VCaP (cell line): ENCODE measurements around the gene EGFR.

ENCODE experiments used
- H3K27ac ChIP-seq: fragments of 450-650 bp; 2 replicates; pipeline ENCODE4 v1.5.1; 2017
- TF ChIP-seq, protein P1 (sequence below): fragments of 450-650 bp; conservative IDR thresholded peaks from 2 replicates; pipeline ENCODE4 v1.5.1; 2017; ENCODE audit warnings: mild to moderate bottlenecking, moderate library complexity

Gene EGFR

GRCh38 chr7:55094092-55094690 lies 75.4 kb downstream of the EGFR start:
- TF ChIP-seq, protein P1, sequence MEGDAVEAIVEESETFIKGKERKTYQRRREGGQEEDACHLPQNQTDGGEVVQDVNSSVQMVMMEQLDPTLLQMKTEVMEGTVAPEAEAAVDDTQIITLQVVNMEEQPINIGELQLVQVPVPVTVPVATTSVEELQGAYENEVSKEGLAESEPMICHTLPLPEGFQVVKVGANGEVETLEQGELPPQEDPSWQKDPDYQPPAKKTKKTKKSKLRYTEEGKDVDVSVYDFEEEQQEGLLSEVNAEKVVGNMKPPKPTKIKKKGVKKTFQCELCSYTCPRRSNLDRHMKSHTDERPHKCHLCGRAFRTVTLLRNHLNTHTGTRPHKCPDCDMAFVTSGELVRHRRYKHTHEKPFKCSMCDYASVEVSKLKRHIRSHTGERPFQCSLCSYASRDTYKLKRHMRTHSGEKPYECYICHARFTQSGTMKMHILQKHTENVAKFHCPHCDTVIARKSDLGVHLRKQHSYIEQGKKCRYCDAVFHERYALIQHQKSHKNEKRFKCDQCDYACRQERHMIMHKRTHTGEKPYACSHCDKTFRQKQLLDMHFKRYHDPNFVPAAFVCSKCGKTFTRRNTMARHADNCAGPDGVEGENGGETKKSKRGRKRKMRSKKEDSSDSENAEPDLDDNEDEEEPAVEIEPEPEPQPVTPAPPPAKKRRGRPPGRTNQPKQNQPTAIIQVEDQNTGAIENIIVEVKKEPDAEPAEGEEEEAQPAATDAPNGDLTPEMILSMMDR, result no peak
- H3K27ac ChIP-seq, result no peak overlapping the region

DNA sequence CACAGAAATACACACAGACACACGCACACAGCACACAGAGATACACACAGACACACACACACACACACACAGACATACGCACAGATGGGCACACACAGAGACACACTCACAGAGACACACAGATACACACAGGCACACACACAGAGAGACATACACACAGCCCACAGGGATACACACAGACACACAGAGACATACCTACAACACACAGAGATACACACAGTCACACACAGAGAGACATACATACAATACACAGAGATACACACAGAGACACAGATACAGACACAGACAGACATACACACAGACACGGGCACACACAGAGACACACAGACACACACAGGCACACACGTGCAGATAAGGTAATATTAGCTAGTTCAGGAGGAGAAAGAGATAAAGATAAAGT lies 76.9 kb downstream of the EGFR start:
- TF ChIP-seq, protein P1, result no peak
- H3K27ac ChIP-seq, result peak overlapping the region; percentile 31

DNA sequence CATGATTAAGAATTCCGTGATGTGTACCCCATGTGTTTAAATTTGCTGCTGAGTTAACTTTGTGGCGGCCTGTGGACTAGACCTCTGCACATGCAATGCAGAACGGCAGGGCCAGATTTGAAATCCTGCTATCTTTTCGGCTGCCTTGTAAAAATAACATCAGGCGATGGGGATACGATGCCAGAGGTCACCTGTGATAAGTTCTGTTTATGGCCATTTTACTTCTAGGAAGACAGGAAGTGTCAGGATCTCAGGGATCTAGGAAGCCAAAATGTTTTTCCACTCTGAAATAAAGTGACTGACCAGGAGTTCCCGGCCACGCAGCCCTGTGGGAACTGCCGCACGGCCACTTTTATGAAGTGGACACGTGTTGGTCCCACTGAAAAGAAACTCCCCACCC lies 77.5 kb downstream of the EGFR start:
- TF ChIP-seq, protein P1, result no peak
- peak overlapping the region; percentile 31 for H3K27ac ChIP-seq

GRCh38 chr7:55097100-55097499 lies 78.3 kb downstream of the EGFR start:
- no peak overlapping the region; the same call in 1 of the 2 replicates for H3K27ac ChIP-seq
- TF ChIP-seq, protein P1, result no peak

DNA sequence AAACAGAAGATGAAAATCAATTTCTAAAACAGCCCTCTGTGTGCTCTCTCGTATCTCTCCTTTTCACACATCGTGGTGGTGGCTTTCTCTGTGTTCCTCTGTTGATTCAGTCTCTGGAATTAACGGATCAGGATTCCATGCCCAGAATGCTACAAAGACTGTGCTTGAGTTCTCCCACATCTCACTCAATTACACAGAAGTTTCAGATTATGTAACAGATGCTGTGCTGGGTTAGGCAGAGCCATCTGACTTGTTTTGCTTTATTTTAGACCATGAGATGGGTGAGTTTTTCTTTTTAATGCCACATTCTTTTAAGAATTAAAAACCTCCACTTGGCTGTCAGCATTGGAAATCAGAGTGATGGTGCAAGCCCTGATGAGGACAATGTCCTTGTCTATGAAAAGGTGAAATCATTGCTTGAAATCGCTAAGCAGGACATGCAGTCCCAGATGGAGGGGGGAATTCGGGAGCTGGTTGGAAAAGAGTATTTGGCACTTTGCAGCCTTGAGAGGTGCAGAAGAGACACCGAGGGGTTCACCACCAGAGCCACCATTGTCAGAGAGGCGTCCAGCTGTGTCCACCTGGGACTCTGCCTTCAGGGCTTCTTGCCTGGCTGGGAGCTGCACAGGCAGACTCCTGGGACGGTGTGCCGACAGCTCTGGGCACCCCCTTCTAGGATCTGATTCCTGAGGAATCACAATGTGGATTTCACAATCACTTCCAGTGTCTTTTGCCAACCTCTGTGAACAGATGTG lies 80.4 kb downstream of the EGFR start:
- no peak overlapping the region for H3K27ac ChIP-seq
- TF ChIP-seq, protein P1, result no peak

DNA sequence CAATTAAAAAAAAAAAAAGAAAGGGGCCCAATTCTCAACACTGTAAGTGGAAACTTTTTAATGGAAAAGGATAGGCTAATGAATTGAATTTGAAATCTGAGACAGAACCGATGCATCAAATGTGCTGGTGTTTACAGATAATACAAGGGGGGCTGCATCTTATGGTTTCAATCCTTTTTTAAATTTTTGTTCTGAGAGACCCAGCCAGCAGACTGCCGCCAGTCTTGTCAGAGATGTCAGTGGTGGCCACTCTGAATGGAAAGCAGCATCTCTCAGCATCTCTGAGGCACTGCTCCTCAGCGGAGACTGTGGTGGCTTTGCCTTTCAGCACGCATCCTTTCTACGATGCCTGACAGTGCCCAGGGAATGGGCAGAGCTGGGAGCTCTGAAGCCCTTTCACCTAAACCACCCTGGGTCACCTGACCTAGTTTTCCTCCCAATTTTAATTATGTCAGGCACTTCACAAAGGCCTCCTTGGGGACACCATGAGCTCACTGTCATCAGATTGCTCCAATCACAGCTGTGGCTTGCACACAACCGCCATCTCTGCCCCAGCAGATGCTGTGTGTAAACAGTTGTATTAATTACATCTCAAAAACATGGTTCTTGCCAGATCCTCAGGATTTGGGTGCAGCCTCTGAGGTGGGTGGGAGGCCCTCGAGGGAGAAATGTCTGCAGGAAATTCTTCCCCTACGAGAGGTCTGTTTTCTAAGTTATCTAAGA lies 81.2 kb downstream of the EGFR start:
- TF ChIP-seq, protein P1, result no peak
- H3K27ac ChIP-seq, result no peak overlapping the region
